GM21723 (cell line): ENCODE results near the gene NCOA7.
"Not testable (repeated sequence)": the region's sequence is repeated elsewhere in the genome, so short reads cannot be mapped to it uniquely, and the experiment has no call there.

ENCODE experiments used
- ATAC-seq: cut with Tn5 transposase; IDR thresholded peaks from one replicate; pipeline ENCODE4 v1.9.1; 2021; ENCODE audit warnings: mild to moderate bottlenecking, moderate library complexity; ENCODE audit not compliant: unreplicated experiment

The NCOA7 gene

DNA sequence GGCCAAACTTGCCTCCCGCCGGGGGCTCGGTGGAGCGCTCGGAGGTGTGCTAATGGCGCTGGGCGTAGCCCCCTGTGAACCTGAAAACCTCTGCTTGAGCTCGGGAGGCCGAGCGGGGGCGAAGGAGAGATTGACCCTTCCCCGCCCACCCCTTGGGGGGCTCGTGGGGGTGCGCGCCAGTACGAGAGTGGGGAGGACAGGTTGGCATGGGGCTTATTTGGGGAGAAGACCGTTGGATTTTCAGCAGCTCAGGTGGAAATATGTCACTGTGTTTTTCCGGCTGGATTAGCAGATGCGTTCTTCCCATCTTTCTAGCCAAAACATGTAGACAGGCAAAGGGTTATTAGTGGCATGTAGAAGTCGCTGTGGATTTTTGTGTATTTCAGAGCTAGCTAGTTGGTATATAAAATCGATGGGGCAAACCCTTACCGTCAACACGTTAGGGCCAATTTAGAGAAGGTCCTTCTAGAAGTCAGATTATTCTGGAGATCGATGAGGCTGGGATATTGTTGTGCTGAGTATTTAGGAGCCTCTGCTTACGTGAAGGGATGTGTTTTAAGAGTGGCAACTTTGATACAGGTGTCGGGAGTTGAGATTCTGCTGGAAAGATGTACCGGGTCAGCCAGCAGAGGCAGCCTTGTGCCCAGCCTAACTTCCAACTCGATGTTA is 525 bp downstream of the NCOA7 start:
- ATAC-seq, result peak; percentile 33

DNA sequence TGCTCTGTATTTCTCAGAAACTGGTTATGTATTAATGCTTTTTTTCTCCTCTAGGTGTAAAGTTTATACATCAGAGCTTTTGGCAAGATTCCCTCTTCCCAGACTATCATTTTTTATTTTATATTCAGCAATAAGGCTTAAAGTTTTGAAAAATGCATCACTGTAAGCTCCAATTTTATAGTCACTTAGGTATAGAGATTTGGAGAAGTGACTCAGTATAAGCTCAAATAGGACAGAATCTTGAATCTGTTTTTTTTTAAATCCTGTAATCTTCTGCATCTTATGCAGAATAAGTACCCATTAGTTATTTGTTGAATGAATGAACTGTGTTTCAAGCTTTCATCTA is 1.0 kb downstream of the NCOA7 start:
- ATAC-seq, result no peak

- ATAC-seq, result no peak
Observed at GRCh38 chr6:125792172-125792571, 1.4 kb downstream of the NCOA7 start.

- no peak for ATAC-seq
Observed at GRCh38 chr6:125792680-125793079, 1.9 kb downstream of the NCOA7 start.

DNA sequence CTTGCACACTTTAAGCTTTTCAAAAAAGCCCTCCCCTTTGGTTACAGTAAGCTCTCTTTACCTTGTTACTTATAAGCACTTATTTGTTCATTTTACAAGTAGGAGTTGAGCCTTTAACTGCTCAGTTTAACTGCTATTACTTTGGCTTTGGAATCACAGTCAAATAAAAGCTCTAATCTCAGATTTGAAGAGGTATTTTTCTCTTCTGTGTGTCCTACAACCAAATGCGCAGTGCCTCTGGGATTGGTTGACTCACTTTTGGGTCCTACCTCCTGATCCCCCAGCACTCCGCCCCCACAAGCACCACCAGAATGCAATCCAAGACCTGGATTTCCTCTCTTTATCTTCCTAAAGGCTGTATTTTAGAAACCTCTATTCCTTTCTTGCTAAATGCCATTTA is 2.5 kb downstream of the NCOA7 start:
- no peak for ATAC-seq

DNA sequence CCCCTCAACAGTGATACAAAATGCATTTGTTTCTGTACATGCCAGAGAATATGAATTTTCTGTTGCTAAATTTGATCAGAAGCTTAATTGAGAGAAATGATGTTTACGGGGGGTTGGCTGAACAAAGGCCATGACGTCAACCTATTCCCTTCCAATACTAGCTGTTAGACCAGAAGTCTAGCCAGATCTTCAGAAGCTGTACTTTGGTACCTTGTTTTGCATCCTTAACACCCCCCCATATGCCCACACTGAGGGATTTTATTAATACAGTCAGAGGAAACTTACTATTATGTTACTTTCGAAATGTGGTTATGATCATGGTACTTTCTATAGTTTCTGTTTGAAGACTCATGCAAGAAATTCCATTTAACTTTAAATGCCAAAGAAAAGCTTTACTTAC is 3.1 kb downstream of the NCOA7 start:
- no peak for ATAC-seq

DNA sequence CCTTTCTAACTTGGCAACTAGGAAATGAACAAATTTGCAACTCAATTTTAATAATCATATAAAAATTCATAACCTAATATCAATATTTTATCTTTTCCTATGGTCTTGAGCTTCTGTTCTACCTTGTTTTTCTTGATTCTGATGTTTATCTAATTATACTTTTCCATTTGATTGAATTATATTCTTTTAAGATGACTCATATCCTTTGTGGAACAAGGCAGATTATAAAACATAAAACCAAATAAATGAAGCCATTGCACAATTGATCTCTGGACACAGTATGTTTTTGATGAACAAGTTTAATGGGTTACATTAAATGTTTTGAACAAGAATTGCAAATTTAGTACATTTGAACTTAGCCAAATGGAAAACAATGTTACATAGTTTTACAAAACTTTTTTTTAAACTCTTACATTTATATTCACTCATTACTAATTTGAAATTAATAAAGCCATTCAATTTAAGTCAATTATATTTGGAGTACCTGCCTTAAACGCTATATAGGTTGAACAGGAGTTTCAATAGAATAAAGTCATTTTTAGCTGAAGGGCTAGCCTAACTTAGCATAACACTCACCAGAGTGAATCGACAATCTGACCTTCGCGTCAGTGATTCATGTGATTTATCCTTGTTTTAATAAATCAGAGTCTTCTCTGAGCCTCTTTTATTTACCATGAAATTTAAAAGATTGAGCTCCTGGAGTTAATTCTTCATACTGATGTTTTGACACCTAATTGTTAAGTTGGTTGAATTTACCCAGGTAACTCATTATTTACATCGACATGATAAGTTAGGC is 3.8 kb downstream of the NCOA7 start:
- no peak for ATAC-seq

- ATAC-seq, result no peak
Observed at GRCh38 chr6:125795301-125795700, 4.5 kb downstream of the NCOA7 start.

DNA sequence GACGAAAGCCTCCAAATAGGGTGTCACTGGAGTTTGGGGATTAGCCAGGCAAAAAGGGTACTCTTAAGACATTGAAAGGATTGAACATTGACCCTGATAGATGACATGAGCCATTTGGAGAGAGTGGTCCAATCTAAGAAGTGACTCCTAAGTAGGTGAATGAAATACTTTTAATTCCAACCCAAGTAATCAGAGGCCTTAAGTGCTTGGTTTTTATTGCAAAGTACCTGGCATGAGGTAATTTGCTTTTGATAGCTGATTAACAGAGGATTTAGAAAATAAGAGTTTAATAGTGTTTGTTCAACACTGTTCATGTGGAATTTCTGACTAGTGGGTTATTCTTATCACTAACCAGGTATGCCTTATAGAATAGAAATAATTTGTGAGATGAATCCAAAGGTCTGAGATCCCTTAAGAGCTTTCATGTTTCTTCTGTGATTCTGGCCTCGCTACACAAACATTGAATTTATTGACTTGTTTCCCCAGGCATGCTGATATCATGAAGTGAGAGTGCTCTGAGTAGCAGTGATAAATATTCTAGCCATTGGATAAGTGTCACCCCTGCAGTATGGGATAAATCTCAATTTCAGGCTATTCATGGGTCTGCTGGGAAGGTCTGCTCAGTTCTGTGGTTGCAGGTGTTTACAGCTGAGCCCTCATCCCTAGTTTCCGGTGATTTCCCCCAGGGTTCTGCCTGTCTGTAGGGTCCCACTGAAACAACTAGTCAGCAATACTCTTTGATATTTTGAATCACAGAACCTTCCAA is 6.5 kb downstream of the NCOA7 start:
- ATAC-seq, result no peak

GRCh38 chr6:125797886-125798444 is 7.2 kb downstream of the NCOA7 start:
- ATAC-seq, result no peak

- ATAC-seq, result peak; percentile 82
Observed at GRCh38 chr6:125798734-125799508, 8.2 kb downstream of the NCOA7 start.

DNA sequence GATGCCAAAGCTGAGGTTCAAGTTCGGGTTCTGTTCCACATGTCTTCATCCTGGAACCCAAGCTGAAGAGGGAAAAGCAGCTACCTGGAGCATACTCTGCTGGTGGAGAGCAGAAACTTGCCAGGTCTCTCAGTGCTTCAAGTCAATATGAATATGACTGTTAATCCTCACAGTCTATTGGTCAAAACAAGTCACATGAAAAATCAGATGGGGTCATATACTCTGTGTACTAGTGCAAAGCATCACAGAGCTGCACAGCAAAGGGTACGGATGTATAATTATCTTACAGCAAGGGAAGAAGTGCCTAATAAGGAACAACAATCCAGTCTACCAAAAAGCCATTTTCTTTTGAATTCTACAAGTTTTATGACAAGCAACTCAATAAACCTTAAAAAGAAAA is 11.6 kb downstream of the NCOA7 start:
- ATAC-seq, result no peak

DNA sequence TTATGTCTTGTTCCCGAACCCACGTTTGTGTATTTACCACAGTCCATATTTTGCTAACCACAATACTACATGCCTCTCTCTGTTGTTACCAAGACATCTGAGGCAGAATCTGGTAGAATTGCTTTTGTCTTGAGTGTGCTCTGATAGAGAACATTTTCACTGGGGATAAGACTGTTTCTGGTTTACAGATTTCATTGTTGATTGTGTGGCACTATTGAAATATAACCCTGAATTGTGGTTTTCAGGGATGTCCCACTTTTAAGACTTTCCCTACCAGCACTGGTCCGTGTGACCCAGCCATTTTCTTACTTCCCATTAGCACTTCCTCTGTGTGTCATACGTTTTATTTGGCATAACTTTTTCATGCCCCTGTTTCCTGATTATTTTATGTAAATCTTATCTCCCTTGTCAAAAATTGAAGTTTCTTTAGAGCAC is 12.2 kb downstream of the NCOA7 start:
- ATAC-seq, result peak; percentile 24

GRCh38 chr6:125804264-125804663 is 13.5 kb downstream of the NCOA7 start:
- peak; percentile 54 for ATAC-seq

GRCh38 chr6:125804866-125805425 is 14.2 kb downstream of the NCOA7 start:
- ATAC-seq, result not testable (repeated sequence)

DNA sequence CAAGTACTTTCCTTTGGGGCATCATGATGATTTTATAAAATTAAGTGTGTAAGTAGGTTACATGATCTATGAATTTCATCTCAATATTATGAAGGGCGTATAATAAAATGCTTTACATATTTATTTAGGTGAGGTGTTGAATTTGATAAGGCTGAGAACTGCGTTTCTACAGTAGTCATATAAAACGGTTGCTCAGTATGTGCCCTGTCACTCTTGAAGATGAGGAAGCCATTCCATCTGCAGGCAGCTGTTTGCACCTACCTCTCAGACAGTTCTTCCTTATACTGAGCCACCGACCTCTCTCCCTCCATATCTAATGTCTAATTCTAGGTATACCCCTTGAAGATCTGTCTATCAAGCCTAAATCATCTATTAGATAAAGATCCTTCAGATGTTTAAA is 16.1 kb downstream of the NCOA7 start:
- ATAC-seq, result no peak

DNA sequence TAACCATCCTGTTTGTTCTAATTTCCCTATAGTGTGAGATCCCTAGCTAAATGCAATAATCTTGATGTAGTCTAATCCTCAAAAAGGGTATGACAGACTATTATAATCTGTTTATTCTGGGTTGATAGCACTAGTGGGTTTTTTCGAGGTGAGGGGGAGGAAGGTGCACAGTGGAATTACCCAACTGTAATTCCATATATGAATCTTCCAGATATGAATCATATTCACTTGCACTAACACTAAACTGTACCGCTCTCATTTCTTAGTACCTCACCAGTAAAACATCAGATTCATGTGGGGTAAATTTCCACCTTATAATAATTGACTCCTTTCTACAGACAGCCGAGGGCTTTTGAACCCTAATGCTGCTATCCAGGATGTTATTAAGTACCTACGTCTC is 16.5 kb downstream of the NCOA7 start:
- ATAC-seq, result peak; percentile 38

DNA sequence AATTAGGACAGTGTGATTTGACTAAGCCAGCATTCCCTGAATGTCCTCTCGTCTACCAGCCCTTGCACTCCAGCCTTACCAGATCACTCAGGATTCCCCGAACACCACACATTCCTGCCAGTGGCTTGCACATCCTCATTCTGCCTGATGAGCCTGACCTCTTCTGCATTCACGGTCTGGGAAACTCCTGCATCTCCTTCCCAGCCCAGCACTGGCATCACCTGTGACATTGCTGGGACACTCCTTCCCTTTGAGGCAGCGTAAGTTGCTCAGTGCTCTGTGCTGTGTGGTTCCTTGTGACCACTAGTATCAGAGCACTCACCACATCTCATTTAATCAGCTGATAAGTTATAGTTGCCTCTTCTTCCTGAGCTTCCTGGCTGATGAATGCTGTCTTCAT is 17.3 kb downstream of the NCOA7 start:
- ATAC-seq, result peak; percentile 32

DNA sequence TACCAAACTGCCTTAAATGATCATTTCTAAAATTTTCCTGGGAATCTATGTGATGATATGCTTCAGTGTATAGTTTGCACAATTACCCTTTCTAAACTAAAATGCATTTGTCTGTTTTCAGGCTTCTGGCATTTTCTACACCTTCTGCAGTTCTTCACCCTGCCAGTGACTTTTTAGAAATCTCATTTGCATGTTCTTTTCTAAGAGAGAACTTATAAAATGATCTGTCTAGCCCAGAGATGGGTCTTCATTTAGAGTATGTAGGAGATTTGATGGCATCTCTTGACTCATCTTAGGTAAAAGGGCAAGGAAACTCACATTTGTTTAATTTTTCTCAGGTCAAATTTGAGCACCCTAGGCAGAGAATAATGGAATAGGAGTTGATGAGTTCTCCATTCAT is 17.8 kb downstream of the NCOA7 start:
- ATAC-seq, result no peak

DNA sequence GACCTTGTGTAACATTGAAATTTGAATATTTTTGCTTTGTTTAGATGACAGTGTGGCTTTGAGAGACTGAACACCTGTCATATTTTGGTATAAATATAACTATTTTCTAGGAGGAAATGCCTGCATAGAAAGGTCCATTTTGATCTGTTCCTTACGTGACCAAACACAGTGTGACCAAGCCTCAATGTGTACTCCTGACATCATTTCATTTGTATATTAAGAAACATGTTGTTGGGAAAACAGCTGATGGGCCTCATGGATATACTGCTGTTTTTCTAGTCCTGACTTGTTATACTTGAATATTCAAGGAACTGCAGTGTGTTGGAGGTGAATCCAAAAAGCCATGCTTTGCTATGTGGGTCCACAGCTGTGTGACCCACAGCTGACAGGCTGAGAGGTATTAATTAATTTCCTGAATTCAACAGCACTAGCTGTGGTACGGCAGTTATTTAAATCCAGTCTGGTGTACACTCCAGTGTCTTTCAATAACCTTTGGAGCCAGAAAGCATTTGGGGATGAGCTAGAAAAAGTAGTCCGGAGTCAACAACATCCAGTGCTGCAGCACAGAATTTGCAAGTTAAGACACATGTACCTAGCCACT is 18.9 kb downstream of the NCOA7 start:
- no peak for ATAC-seq
